ENCODE data around the gene COL4A3.
"Not testable (repeated sequence)": the region's sequence is repeated elsewhere in the genome, so short reads cannot be mapped to it uniquely, and the experiment has no call there.

The COL4A3 gene

GRCh38 chr2:227214622-227215041 lies 50.2 kb downstream of the COL4A3 start:
- H3K4me3 ChIP-seq (ENCODE audit: control insufficient read depth, low read depth, low read length) = no peak overlapping the region
- no peak for DNase-seq (ENCODE audit: low read depth)
- no peak for TF ChIP-seq CTCF (conservative IDR thresholded peaks at IDR 0.05; ENCODE audit: control insufficient read depth, insufficient read depth, low read depth, low read length)

GRCh38 chr2:227219312-227220105 lies 55.1 kb downstream of the COL4A3 start:
- DNase-seq (ENCODE audit: low read depth) = no peak
- no peak overlapping the region for H3K4me3 ChIP-seq (ENCODE audit: control insufficient read depth, low read depth, low read length)
- TF ChIP-seq CTCF (conservative IDR thresholded peaks at IDR 0.05; ENCODE audit: control insufficient read depth, insufficient read depth, low read depth, low read length) = no peak

DNA sequence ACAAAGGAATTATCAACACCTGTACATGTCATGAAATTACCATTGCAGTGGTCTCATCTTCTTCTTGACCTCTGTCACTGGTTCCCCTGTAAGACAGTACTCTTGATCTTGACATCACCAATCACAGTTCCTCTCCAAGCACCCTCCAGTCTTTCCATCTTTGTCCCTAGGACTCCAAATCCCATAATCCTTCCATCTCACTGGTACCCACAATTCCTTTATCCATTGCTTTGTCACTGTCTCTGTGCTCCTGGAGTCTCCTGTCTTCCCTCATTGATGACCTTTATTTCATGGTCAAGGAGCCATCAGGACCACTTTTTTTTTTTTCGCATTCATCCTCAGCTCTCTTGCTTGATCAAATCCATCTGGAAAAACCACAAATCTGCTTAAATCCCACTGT lies 56.7 kb downstream of the COL4A3 start:
- TF ChIP-seq CTCF (conservative IDR thresholded peaks at IDR 0.05; ENCODE audit: control insufficient read depth, insufficient read depth, low read depth, low read length) = no peak
- no peak overlapping the region for H3K4me3 ChIP-seq (ENCODE audit: control insufficient read depth, low read depth, low read length)
- no peak for DNase-seq (ENCODE audit: low read depth)

GRCh38 chr2:227222292-227222691 lies 57.9 kb downstream of the COL4A3 start:
- DNase-seq (ENCODE audit: low read depth) = no peak
- no peak overlapping the region for H3K4me3 ChIP-seq (ENCODE audit: control insufficient read depth, low read depth, low read length)
- no peak for TF ChIP-seq CTCF (conservative IDR thresholded peaks at IDR 0.05; ENCODE audit: control insufficient read depth, insufficient read depth, low read depth, low read length)

GRCh38 chr2:227225641-227226040 lies 61.2 kb downstream of the COL4A3 start:
- not testable (repeated sequence) for H3K4me3 ChIP-seq (ENCODE audit: control insufficient read depth, low read depth, low read length); DNase-seq (ENCODE audit: low read depth)

GRCh38 chr2:227228061-227228667 lies 63.7 kb downstream of the COL4A3 start:
- TF ChIP-seq CTCF (conservative IDR thresholded peaks at IDR 0.05; ENCODE audit: control insufficient read depth, insufficient read depth, low read depth, low read length) = no peak
- DNase-seq (ENCODE audit: low read depth) = peak; percentile 10
- H3K4me3 ChIP-seq (ENCODE audit: control insufficient read depth, low read depth, low read length) = no peak overlapping the region

GRCh38 chr2:227230151-227230550 lies 65.7 kb downstream of the COL4A3 start:
- no peak for DNase-seq (ENCODE audit: low read depth)
- TF ChIP-seq CTCF (conservative IDR thresholded peaks at IDR 0.05; ENCODE audit: control insufficient read depth, insufficient read depth, low read depth, low read length) = no peak

More at GRCh38 chr2:227230151-227230550, 65.7 kb downstream of the COL4A3 start:
- H3K4me3 ChIP-seq (ENCODE audit: control insufficient read depth, low read depth, low read length) = no peak overlapping the region

All from fibroblast of mammary gland (primary cell).